Esophagus squamous epithelium (tissue), 5 donors: ENCODE data around the gene ALOXE3. TPM values are rescaled to one million over a fixed set of nuclear protein-coding genes. Genes with fewer than 3 reads are reported as not detected.

ENCODE experiments used
- DNase-seq: peaks from one replicate; lab custom pipeline; 2025; lab: John Stamatoyannopoulos, UW
- H3K27ac ChIP-seq, 4 donors: fragments of 200-600 bp; sonication (generic); one replicate each; pipeline ENCODE4 v1.5.1; 2016 to 2019; ENCODE audit warnings: mild to moderate bottlenecking in 1 of 4
- H3K27me3 ChIP-seq, 4 donors: fragments of 200-600 bp; sonication (generic); 1 replicate in 3 of 4; 2 replicates in 1 of 4; pipeline versions ENCODE4 v1.5.1 to v1.6.0; 2017 to 2021; ENCODE audit warnings: antibody characterized with exemption in 1 of 4
- H3K36me3 ChIP-seq, 3 donors: fragments of 200-600 bp; sonication (generic); one replicate each; pipeline ENCODE4 v1.5.1; 2016 to 2019
- H3K4me1 ChIP-seq, 3 donors: fragments of 200-600 bp; sonication (generic); one replicate each; pipeline ENCODE4 v1.5.1; 2017 to 2019
- H3K4me3 ChIP-seq, 4 donors: fragments of 200-600 bp; sonication (generic); 1 replicate in 3 of 4; 2 replicates in 1 of 4; pipeline ENCODE4 v1.5.1; 2016 to 2019; ENCODE audit warnings: mild to moderate bottlenecking in 2 of 4, moderate library complexity in 1 of 4
- H3K9me3 ChIP-seq, 3 donors: fragments of 200-600 bp; sonication (generic); one replicate each; pipeline ENCODE4 v1.5.1; 2016 to 2019
- POLR2A ChIP-seq, 4 donors: fragments of 450-650 bp; IDR thresholded peaks; one replicate each; pipeline ENCODE4 v1.6.1; 2017; ENCODE audit warnings: antibody characterized with exemption in 4 of 4, mild to moderate bottlenecking in 4 of 4, moderate library complexity in 3 of 4
- WGBS, 2 donors: methylation state at CpG; one replicate each; pipeline ENCODE4 v1.1.5; 2018; 5-methylcytosine and 5-hydroxymethylcytosine counted together
- intact Hi-C: fragments of 100-400 bp; cut with DNase I; formaldehyde crosslinking; loops from one replicate; pipeline ENCODE4 v1.15.0; 2022
- total RNA-seq, 4 donors: library from RNA; depleted of rRNA; stranded (reverse); fragments of >200 nt; gene quantifications; one replicate each; pipeline ENCODE4 v1.1.0, GENCODE V29; 2016
- TF ChIP-seq, protein P1 (sequence below), 6 experiments: fragments of 450-650 bp in 4 of 6; fragments of 200-600 bp in 2 of 6; sonication (generic) in 2 of 6; IDR thresholded peaks; one replicate each; pipeline ENCODE4 v1.5.1; 2016 to 2019; ENCODE audit warnings: antibody characterized with exemption in 6 of 6, mild to moderate bottlenecking in 4 of 6, moderate library complexity in 4 of 6
- donor health status: DM: yes; HTN: yes; CAD: no.

ALOXE3 gene
- total RNA-seq, 4 donors from 2014 or later: 0.30 to 8.8 (median 2.2) TPM; not detected in 1

DNA sequence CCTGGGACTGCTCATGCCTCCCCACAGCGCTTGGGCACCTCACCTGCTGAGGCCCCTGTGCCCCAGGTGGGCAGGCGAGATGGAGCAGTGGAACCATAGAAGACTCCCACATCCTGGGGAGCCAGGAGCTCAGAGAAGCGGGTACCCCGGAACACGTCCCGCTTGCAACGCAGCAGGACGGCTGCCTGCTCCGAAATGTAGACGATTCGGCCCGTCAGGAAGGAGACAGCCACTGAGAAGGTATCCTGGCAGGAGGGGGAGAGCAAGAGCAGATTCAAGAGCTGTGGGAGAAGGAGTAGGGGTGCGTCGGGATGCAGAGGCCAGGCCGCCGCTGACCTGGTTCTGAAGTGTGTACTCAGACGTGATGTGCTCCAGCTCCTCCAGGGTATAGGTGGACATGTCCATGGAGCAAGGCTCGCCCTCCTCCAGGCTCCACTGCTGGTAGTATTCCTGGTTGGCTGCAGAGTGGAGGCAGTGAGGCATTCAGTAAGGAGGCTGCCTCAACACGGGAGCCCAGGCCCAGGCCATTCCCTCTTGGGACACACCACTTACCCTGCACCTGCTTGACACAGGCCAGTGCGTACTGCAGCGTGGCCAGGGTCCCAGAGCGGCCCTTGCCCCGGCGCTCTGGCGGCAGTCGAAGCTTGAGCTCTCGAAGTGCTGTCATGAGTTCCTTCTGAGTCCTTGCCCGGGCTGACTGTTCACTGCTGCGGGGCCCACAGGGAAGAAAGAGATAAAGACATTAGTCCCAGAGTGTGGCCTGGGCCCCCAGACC is 31.3 kb upstream of the ALOXE3 start:
- no peaks in the 10 kb centered on the region for H3K9me3 ChIP-seq
- peak overlapping the region in 2 of 4 donors; percentile 81 to 83 for H3K4me3 ChIP-seq
- peak overlapping the region; percentile 99 to 100 (median 100) for H3K27ac ChIP-seq
- H3K4me1 ChIP-seq: peaks cover 26 to 89% (median 31%) of the 10 kb centered on the region in 3 donors
- peaks cover 60 to 73% (median 66%) of the 10 kb centered on the region in 3 donors for H3K36me3 ChIP-seq
- WGBS, 2 donors: 78 to 90% methylated on average over 8 to 19 of the region's 29 CpGs
- TF ChIP-seq POLR2A (IDR thresholded peaks at IDR 0.05): no peak
- TF ChIP-seq, protein P1, sequence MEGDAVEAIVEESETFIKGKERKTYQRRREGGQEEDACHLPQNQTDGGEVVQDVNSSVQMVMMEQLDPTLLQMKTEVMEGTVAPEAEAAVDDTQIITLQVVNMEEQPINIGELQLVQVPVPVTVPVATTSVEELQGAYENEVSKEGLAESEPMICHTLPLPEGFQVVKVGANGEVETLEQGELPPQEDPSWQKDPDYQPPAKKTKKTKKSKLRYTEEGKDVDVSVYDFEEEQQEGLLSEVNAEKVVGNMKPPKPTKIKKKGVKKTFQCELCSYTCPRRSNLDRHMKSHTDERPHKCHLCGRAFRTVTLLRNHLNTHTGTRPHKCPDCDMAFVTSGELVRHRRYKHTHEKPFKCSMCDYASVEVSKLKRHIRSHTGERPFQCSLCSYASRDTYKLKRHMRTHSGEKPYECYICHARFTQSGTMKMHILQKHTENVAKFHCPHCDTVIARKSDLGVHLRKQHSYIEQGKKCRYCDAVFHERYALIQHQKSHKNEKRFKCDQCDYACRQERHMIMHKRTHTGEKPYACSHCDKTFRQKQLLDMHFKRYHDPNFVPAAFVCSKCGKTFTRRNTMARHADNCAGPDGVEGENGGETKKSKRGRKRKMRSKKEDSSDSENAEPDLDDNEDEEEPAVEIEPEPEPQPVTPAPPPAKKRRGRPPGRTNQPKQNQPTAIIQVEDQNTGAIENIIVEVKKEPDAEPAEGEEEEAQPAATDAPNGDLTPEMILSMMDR (IDR thresholded peaks at IDR 0.05): no peak
- DNase-seq: no peak
- intact Hi-C loops: no loop called here
- no peaks in the 10 kb centered on the region for H3K27me3 ChIP-seq

- no peak for TF ChIP-seq POLR2A (IDR thresholded peaks at IDR 0.05)
- TF ChIP-seq, protein P1 (IDR thresholded peaks at IDR 0.05): no peak
- Histone ChIP-seq H3K4me3 (no peak overlapping the region), H3K36me3 (peaks cover 71 to 83% (median 76%) of the 10 kb centered on the region in 3 donors), H3K27me3 (no peaks in the 10 kb centered on the region), H3K9me3 (no peaks in the 10 kb centered on the region), H3K4me1 (peaks cover 22 to 88% (median 26%) of the 10 kb centered on the region in 3 donors), H3K27ac (peak overlapping the region; percentile 1 to 100 (median 74))
- intact Hi-C loops: no loop called here
- 80 to 85% methylated on average over 1 to 6 of the region's 13 CpGs for WGBS, 2 donors
- no peak for DNase-seq
Measured at GRCh38 chr17:8148560-8148959, 30.2 kb upstream of the ALOXE3 start.

- intact Hi-C loops: no loop called here
- TF ChIP-seq, protein P1 (IDR thresholded peaks at IDR 0.05): no peak
- TF ChIP-seq POLR2A (IDR thresholded peaks at IDR 0.05): no peak
- DNase-seq: no peak
- Histone ChIP-seq H3K4me1 (peaks cover 16 to 85% (median 20%) of the 10 kb centered on the region in 3 donors), H3K9me3 (no peaks in the 10 kb centered on the region), H3K4me3 (no peak overlapping the region), H3K27me3 (no peaks in the 10 kb centered on the region), H3K36me3 (peaks cover 77 to 85% (median 78%) of the 10 kb centered on the region in 3 donors), H3K27ac (peak overlapping the region in 3 of 4 donors; percentile 48 to 100 (median 99))
- 89 to 96% methylated on average over 3 to 13 of the region's 13 CpGs for WGBS, 2 donors
Measured at GRCh38 chr17:8147805-8148404, 29.6 kb upstream of the ALOXE3 start.

GRCh38 chr17:8147141-8147804 is 29.0 kb upstream of the ALOXE3 start:
- TF ChIP-seq, protein P1 (IDR thresholded peaks at IDR 0.05): no peak
- WGBS, 2 donors: 92 to 93% methylated on average over 8 to 21 of the region's 26 CpGs
- no peak overlapping the region for H3K4me3 ChIP-seq
- peaks cover 83 to 88% (median 83%) of the 10 kb centered on the region in 3 donors for H3K36me3 ChIP-seq
- peaks cover 11 to 85% (median 16%) of the 10 kb centered on the region in 3 donors for H3K4me1 ChIP-seq
- peak overlapping the region; percentile 20 to 100 (median 74) for H3K27ac ChIP-seq
- intact Hi-C loops: no loop called here
- no peak for DNase-seq
- H3K9me3 ChIP-seq: no peaks in the 10 kb centered on the region
- no peaks in the 10 kb centered on the region for H3K27me3 ChIP-seq
